Left lung (tissue), 10 donors: Measurements from ENCODE around the gene TFPT. TPM values are rescaled to one million over a fixed set of nuclear protein-coding genes. Genes with fewer than 3 reads are reported as not detected.

ENCODE experiments used
- ATAC-seq: fragments of 200-7000 bp; cut with Tn5 transposase; one replicate; pipeline ENCODE4 v1.9.1; 2020; ENCODE audit warnings: moderate library complexity
- DNase-seq, 4 donors: peaks; one replicate each; pipeline ENCODE4 v3.0.0-alpha.2; 2013 to 2020
- H3K27ac ChIP-seq, 2 donors: fragments of 200-600 bp; sonication (generic) in 1 of 2; one replicate each; pipeline versions ENCODE4 v1.5.0 to v1.8.0; 2020 to 2021
- H3K27me3 ChIP-seq, 2 donors: fragments of 200-600 bp; sonication (generic) in 1 of 2; one replicate each; pipeline versions ENCODE4 v1.5.0 to v1.8.0; 2020 to 2021
- H3K36me3 ChIP-seq, 2 donors: fragments of 200-600 bp; sonication (generic) in 1 of 2; one replicate each; pipeline versions ENCODE4 v1.5.0 to v1.8.0; 2020 to 2021
- H3K4me1 ChIP-seq, 2 donors: fragments of 200-600 bp; one replicate each; pipeline ENCODE4 v1.8.0; 2021
- H3K4me3 ChIP-seq, 2 donors: fragments of 200-600 bp; sonication (generic) in 1 of 2; one replicate each; pipeline versions ENCODE4 v1.5.0 to v1.8.0; 2020 to 2021; ENCODE audit warnings: mild to moderate bottlenecking in 1 of 2
- H3K9me3 ChIP-seq, 2 donors: fragments of 200-600 bp; sonication (generic) in 1 of 2; one replicate each; pipeline versions ENCODE4 v1.5.0 to v1.8.0; 2020 to 2021
- intact Hi-C, 2 donors: fragments of 100-400 bp; cut with DNase I; formaldehyde crosslinking; loops; one replicate each; pipeline versions ENCODE4 v1.11.2 to v1.14.2; 2022
- polyA plus RNA-seq, 6 donors: library from polyadenylated mRNA; unstranded; fragments of 120-200 nt; gene quantifications; one replicate each; pipeline ENCODE4 v1.2.1, GENCODE V29; 2013; ENCODE audit not compliant: insufficient read length in 6 of 6
- total RNA-seq, 2 donors: library from RNA; stranded (reverse); fragmentation: NEBNext Ultra II Directional; extraction: Animal tissue kit (Norgen Biotek cat#: 25700); gene quantifications; one replicate each; pipeline ENCODE4 v1.2.1, GENCODE V29; 2021
- TF ChIP-seq, protein P1 (sequence below), 2 donors: fragments of 200-600 bp; sonication (generic) in 1 of 2; IDR thresholded peaks; one replicate each; pipeline versions ENCODE4 v1.5.0 to v1.8.0; 2021; ENCODE audit warnings: antibody characterized with exemption in 2 of 2
- donor health status: DM: no; HTN: yes; CAD: no.
- donor health status: DM: no; HTN: no; CAD: no.

Gene TFPT
- total and polyA plus RNA-seq, 8 donors = 14.3 to 19.9 (median 18.6) TPM

DNA sequence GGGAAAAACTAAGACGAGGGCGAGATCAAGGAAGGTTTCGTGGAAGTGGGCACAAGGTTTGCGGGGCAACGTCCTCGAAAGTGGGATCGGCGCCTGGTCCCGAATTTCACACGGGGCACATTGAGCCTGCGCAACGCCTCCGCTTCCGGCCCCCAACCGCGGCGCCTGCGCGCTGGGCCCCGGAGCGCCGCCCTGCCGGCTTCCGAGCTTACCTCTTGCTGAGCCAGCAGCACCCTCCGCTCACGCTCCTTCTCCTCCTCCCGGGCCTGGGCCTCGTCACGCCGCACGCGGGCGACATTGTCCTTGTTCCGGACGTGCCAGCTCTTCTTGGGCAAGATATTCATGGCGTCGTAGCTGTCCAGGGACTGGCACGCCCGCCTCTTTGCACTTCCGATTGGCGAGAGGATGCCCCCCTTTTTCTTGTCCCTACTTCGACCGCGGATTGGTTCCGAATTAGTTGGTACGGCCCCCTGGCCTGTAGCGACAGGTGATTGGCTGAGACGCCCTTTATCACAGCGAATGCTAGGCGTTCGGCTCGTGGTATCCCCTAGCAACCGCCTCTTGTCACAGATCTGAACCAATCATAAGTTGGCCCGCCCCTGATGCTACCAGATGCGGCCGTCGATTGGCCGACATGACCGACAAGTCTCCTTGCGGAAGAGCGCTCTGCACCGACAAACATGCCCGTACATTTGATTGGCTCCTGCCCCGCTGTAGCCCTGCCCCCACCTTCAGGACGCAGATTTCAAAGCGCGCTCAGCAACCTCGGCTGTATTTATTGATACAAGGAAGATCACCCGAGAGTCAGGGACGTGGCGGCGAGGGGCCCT lies 44.1 kb upstream of the TFPT start, which contains the start of gene LENG1:
LENG1 (minus strand) TSS at position 370 of the 830 bp plus-strand sequence; CDS start at position 344, 26 bp downstream.
- TF ChIP-seq, protein P1, sequence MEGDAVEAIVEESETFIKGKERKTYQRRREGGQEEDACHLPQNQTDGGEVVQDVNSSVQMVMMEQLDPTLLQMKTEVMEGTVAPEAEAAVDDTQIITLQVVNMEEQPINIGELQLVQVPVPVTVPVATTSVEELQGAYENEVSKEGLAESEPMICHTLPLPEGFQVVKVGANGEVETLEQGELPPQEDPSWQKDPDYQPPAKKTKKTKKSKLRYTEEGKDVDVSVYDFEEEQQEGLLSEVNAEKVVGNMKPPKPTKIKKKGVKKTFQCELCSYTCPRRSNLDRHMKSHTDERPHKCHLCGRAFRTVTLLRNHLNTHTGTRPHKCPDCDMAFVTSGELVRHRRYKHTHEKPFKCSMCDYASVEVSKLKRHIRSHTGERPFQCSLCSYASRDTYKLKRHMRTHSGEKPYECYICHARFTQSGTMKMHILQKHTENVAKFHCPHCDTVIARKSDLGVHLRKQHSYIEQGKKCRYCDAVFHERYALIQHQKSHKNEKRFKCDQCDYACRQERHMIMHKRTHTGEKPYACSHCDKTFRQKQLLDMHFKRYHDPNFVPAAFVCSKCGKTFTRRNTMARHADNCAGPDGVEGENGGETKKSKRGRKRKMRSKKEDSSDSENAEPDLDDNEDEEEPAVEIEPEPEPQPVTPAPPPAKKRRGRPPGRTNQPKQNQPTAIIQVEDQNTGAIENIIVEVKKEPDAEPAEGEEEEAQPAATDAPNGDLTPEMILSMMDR (IDR thresholded peaks at IDR 0.05) = peak; percentile 13 to 22
- Histone ChIP-seq H3K4me3 (peak within 1 kb of the TSS; percentile 61 to 70), H3K27me3 (peaks cover 0 to 5% of the 10 kb centered on the region in 2 donors), H3K4me1 (peaks cover 31 to 65% of the 10 kb centered on the region in 2 donors), H3K36me3 (peaks cover 0 to 37% of the 10 kb centered on the region in 2 donors), H3K9me3 (no peaks in the 10 kb centered on the region), H3K27ac (peak within 1 kb of the TSS; percentile 93 to 94)
- intact Hi-C loops = no loop called here
- DNase-seq (peak; percentile 95 to 100 (median 100)), ATAC-seq (peak; percentile 86)

DNA sequence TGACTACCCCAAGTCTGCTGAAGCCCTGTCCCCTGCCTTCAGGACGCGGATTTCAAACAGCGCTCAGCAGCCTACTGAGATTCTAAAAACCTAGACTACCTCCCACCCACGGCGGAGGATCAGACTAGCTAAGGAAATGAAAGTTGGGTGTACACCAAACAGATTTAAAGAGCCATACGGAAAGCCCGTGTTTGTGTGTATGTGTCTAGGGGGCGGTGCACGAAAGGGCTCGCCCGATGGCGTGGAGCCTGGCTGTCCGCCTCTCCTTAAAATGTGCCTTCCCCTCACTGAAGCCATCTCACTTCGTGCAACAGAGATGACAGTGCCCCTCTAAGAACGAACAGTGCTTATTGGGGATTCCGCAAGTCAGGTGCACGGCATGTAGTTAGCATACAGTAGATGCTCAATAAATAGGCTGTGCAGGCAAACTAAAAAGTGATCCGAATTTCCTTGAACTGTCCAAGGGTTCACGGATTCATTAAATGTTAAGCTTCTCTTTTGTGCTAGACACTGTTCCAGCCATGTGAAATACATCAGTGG lies 43.4 kb upstream of the TFPT start:
- Histone ChIP-seq H3K4me1 (peaks cover 25 to 58% of the 10 kb centered on the region in 2 donors), H3K27me3 (no peaks in the 10 kb centered on the region), H3K4me3 (peak overlapping the region; percentile 61 to 70), H3K36me3 (peaks cover 0 to 44% of the 10 kb centered on the region in 2 donors), H3K27ac (peak overlapping the region; percentile 93 to 94), H3K9me3 (no peaks in the 10 kb centered on the region)
- DNase-seq (peak in 1 of 4 donors; percentile 57), ATAC-seq (no peak)
- TF ChIP-seq, protein P1 (IDR thresholded peaks at IDR 0.05) = no peak
- intact Hi-C loops = no loop called here

DNA sequence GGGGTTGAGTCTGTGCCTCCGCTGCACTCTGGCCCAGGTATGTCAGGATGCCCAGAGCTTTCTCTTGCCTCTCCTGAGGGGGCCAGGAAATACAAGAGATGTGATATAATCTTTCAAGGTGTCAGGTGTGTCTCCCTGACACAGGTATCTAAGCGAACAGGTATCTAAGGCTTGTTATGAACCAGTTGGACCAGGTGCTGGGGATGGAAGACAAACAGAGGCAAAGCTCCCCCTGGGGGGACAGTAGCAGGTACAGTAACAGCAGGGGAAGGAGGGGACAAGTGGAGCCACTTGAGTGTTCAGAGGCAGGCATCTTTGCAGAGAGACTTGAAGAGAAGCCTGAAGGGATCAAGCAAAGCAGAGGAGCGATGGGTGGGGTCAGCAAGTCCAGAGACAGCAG lies 41.5 kb upstream of the TFPT start:
- Histone ChIP-seq H3K9me3 (no peaks in the 10 kb centered on the region), H3K4me3 (no peak overlapping the region), H3K27ac (no peak overlapping the region), H3K36me3 (peaks cover 0 to 63% of the 10 kb centered on the region in 2 donors), H3K27me3 (no peaks in the 10 kb centered on the region), H3K4me1 (peaks cover 20 to 39% of the 10 kb centered on the region in 2 donors)
- intact Hi-C loops = no loop called here
- ATAC-seq (no peak), DNase-seq (no peak)
- TF ChIP-seq, protein P1 (IDR thresholded peaks at IDR 0.05) = no peak

DNA sequence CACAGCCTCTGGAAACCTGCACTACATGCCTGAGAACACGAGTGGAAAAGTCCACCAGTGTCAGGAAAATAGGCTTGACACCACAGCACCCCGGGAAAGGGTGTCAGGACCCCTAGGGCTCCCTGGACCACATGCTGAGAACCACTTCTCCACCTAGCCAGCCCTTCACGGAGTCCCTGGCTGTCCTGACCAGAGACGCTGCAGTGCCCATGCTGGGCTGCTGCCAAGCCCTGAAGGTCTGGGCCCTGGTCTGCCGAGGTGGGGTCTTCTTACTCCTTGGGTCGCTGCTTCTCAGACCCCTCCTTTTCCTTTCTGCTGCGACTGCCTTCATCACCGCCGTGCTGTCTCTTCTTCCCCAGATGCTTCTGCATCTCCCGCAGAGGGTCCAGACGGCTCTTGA lies 41.0 kb upstream of the TFPT start:
- DNase-seq = no peak
- intact Hi-C loops = no loop called here
- no peak overlapping the region for H3K27ac ChIP-seq
- no peaks in the 10 kb centered on the region for H3K9me3 ChIP-seq
- H3K4me3 ChIP-seq = no peak overlapping the region
- H3K4me1 ChIP-seq = peaks cover 20 to 34% of the 10 kb centered on the region in 2 donors
- TF ChIP-seq, protein P1 (IDR thresholded peaks at IDR 0.05) = no peak
- peaks cover 0 to 68% of the 10 kb centered on the region in 2 donors for H3K36me3 ChIP-seq
- no peak for ATAC-seq
- no peaks in the 10 kb centered on the region for H3K27me3 ChIP-seq

DNA sequence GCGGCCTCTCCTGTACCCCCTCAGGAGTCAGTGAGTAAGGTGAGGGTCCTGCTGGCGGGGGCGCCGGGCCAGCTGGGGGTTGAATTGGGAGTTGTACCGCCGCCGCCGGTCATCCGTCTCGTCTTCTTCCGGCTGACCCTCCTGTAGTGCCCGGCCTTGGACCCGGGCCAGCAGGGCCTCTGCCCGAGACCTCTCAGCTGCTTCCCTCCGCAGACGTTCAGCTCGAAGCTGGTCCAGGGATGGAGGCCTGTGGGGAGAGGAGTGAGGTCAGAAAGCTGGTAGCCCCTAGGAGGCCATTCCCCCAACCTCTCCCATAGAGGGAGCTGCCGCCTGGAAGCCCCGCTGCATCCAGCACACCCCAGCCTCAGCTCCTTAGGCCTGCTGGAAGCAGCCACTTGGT lies 40.2 kb upstream of the TFPT start:
- no peak overlapping the region for H3K4me3 ChIP-seq
- peaks cover 0 to 76% of the 10 kb centered on the region in 2 donors for H3K36me3 ChIP-seq
- ATAC-seq (no peak), DNase-seq (no peak)
- TF ChIP-seq, protein P1 (IDR thresholded peaks at IDR 0.05) = no peak
- no peaks in the 10 kb centered on the region for H3K27me3 ChIP-seq
- H3K9me3 ChIP-seq = no peaks in the 10 kb centered on the region
- intact Hi-C loops = no loop called here
- no peak overlapping the region for H3K27ac ChIP-seq
- H3K4me1 ChIP-seq = peaks cover 16 to 26% of the 10 kb centered on the region in 2 donors
